GM12878 (cell line): ENCODE measurements around the gene TIMM50. TPM values are rescaled to one million over a fixed set of nuclear protein-coding genes. Genes with fewer than 3 reads are reported as not detected.

Source experiments
- ATAC-seq: fragments of 200-7000 bp; cut with Tn5 transposase; 3 replicates; pipeline ENCODE4 v1.9.1; 2020; ENCODE audit warnings: mild to moderate bottlenecking, moderate library complexity
- BruUV-seq: library from RNA; stranded (reverse); fragments of 400-500 nt; replicated peaks from 2 replicates; lab custom pipeline; 2021; lab: Mats Ljungman, UMichigan
- CTCF ChIA-PET: fragments of 300-600 bp; sonication (Branson Sonifier 250); formaldehyde crosslinking; extraction: SDS; loops from one replicate; lab custom pipeline; 2021; ENCODE audit warnings: inconsistent platforms; lab: Yijun Ruan, JAX
- POLR2A ChIA-PET: fragments of 350-600 bp; formaldehyde crosslinking; extraction: SDS; loops from one replicate; lab custom pipeline; 2021; ENCODE audit warnings: inconsistent platforms; lab: Charles Lee
- RAD21 ChIA-PET: fragments of 300-600 bp; sonication (Branson Sonifier 250); formaldehyde crosslinking; loops from one replicate; lab custom pipeline; 2023; ENCODE audit warnings: antibody characterized with exemption; ENCODE audit not compliant: unreplicated experiment; lab: Charles Lee
- SMC1A ChIA-PET: fragments of 300-600 bp; sonication (Branson Sonifier 250); formaldehyde crosslinking; loops from one replicate; lab custom pipeline; 2023; ENCODE audit not compliant: unreplicated experiment, uncharacterized antibody; lab: Charles Lee
- DNase-seq: peaks from one replicate; pipeline ENCODE4 v3.0.0-alpha.2; 2011; ENCODE audit warnings: low read depth, low spot score
- FAIRE-seq: peaks from 3 replicates; lab custom pipeline; 2011; peaks lifted over from hg19 to GRCh38; lab: Jason Lieb, UNC
- H2AFZ ChIP-seq: 2 replicates; pipeline ENCODE4 v1.6.0; 2011; ENCODE audit warnings: low read depth, low read length, control low read depth; ENCODE audit not compliant: control insufficient read depth
- H3K27ac ChIP-seq: 2 replicates; pipeline ENCODE4 v1.5.1; 2011; ENCODE audit warnings: control low read depth; ENCODE audit not compliant: control insufficient read depth, insufficient read depth
- H3K27me3 ChIP-seq, 2 experiments: replicated peaks in 1 of 2; 2 replicates each; pipeline versions ENCODE4 v1.6.0 to v1.6.1; 2011; ENCODE audit warnings: low read length in 1 of 2; ENCODE audit not compliant: control insufficient read depth in 2 of 2, insufficient read depth in 2 of 2
- H3K36me3 ChIP-seq, 2 experiments: 2 replicates each; pipeline ENCODE4 v1.5.1; 2011; ENCODE audit warnings: low read length in 1 of 2; ENCODE audit not compliant: control insufficient read depth in 2 of 2, insufficient read depth in 2 of 2
- H3K4me1 ChIP-seq: 2 replicates; pipeline ENCODE4 v1.6.1; 2011; ENCODE audit warnings: mild to moderate bottlenecking, low read length, moderate library complexity, mixed read lengths; ENCODE audit not compliant: control insufficient read depth, insufficient read depth
- H3K4me2 ChIP-seq: 2 replicates; pipeline ENCODE4 v1.6.0; 2011; ENCODE audit warnings: control low read depth; ENCODE audit not compliant: control insufficient read depth, insufficient read depth
- H3K4me3 ChIP-seq: fragments of 200-600 bp; sonication (generic); 2 replicates; pipeline ENCODE4 v1.5.1; 2016
- H3K79me2 ChIP-seq: 2 replicates; pipeline ENCODE4 v1.6.0; 2011; ENCODE audit warnings: low read length; ENCODE audit not compliant: control insufficient read depth, insufficient read depth
- H3K9ac ChIP-seq: 2 replicates; pipeline ENCODE4 v1.8.0; 2011; ENCODE audit warnings: low read length, control low read depth, mixed read lengths; ENCODE audit not compliant: control insufficient read depth, insufficient read depth
- H3K9me3 ChIP-seq: replicated peaks from 3 replicates; pipeline ENCODE4 v1.5.1; 2011; ENCODE audit warnings: mild to moderate bottlenecking, low read length; ENCODE audit not compliant: control insufficient read depth, insufficient read depth
- H4K20me1 ChIP-seq: 2 replicates; pipeline ENCODE4 v1.6.0; 2011; ENCODE audit not compliant: control insufficient read depth, insufficient read depth
- BACH1 ChIP-seq: fragments of 450-650 bp; IDR thresholded peaks from 2 replicates; pipeline ENCODE4 v1.6.1; 2017; ENCODE audit warnings: mild to moderate bottlenecking, borderline replicate concordance
- CEBPZ ChIP-seq: fragments of 150-350 bp; IDR thresholded peaks from 2 replicates; pipeline ENCODE4 v1.6.1; 2016; ENCODE audit warnings: low read depth, low read length
- GATAD2B ChIP-seq: fragments of 450-650 bp; conservative IDR thresholded peaks from 2 replicates; pipeline ENCODE4 v1.6.1; 2017; ENCODE audit warnings: low read depth, mild to moderate bottlenecking, moderate library complexity
- IKZF1 ChIP-seq: fragments of 450-650 bp; conservative IDR thresholded peaks from 2 replicates; pipeline ENCODE4 v1.6.1; 2017; ENCODE audit warnings: antibody characterized with exemption, mild to moderate bottlenecking
- IRF3 ChIP-seq: fragments of 450-650 bp; IDR thresholded peaks from 2 replicates; pipeline ENCODE4 v1.6.1; 2014; ENCODE audit warnings: mild to moderate bottlenecking
- KLF5 ChIP-seq: fragments of 450-650 bp; IDR thresholded peaks from 2 replicates; pipeline ENCODE4 v1.6.1; 2014; ENCODE audit warnings: mild to moderate bottlenecking; ENCODE audit not compliant: partially characterized antibody
- LARP7 ChIP-seq: fragments of 450-650 bp; IDR thresholded peaks from 2 replicates; pipeline ENCODE4 v1.6.1; 2017; ENCODE audit warnings: mild to moderate bottlenecking
- RELB ChIP-seq: fragments of 450-650 bp; IDR thresholded peaks from 2 replicates; pipeline ENCODE4 v1.6.1; 2017; ENCODE audit warnings: low read depth, mild to moderate bottlenecking, moderate library complexity
- RUNX3 ChIP-seq: IDR thresholded peaks from 2 replicates; pipeline ENCODE4 v1.6.1; 2012; ENCODE audit warnings: low read length, inconsistent platforms
- SMC3 ChIP-seq: IDR thresholded peaks from 2 replicates; pipeline ENCODE4 v1.6.1; 2011; ENCODE audit warnings: low read length, improper control_type of control experiment, borderline replicate concordance
- STAT1 ChIP-seq: fragments of 450-650 bp; conservative IDR thresholded peaks from 2 replicates; pipeline ENCODE4 v1.6.1; 2014; ENCODE audit warnings: antibody characterized with exemption, mild to moderate bottlenecking
- ZNF687 ChIP-seq: fragments of 450-650 bp; IDR thresholded peaks from 2 replicates; pipeline ENCODE4 v1.6.1; 2017; ENCODE audit warnings: mild to moderate bottlenecking, moderate library complexity
- whole genome bisulfite sequencing: methylation state at CpG from one replicate; pipeline ENCODE4 v1.1.6; 2016; ENCODE audit warnings: low lambda C conversion rate; ENCODE audit not compliant: insufficient replicate concordance, insufficient coverage; ENCODE audit errors: missing lambda C conversion rate; 5-methylcytosine and 5-hydroxymethylcytosine counted together
- in situ Hi-C: fragments of 300-500 bp; cut with MboI; formaldehyde crosslinking; loops from 9 replicates; pipeline ENCODE4 v1.14.3; 2018; ENCODE audit warnings: mixed read lengths
- intact Hi-C: fragments of 100-400 bp; cut with micrococcal nuclease; formaldehyde crosslinking; loops from one replicate; pipeline ENCODE4 v1.14.2; 2022; ENCODE audit not compliant: unreplicated experiment
- polyA plus RNA-seq, 11 experiments: library from polyadenylated mRNA; depleted of rRNA in 4 of 11; unstranded in 6 of 11; stranded (reverse) in 5 of 11; fragments of >200 nt; fragmentation: Nextera tagmentation in 4 of 11; fragmentation: Illumina TruSeq in 1 of 11; extraction: Ambion mirVana in 4 of 11; extraction: Trizol in 1 of 11; gene quantifications; 1 replicate in 1 of 11; 2 replicates in 10 of 11; pipeline versions ENCODE4 v1.2.1 to v1.2.3, GENCODE V29; 2011 to 2016; ENCODE audit warnings: inconsistent platforms in 2 of 11, missing spikeins in 2 of 11, low read depth in 1 of 11
- total RNA-seq, 4 experiments: library from RNA; depleted of rRNA in 3 of 4; stranded (reverse); fragments of >200 nt in 3 of 4; fragmentation: Illumina TruSeq in 1 of 4; extraction: Trizol in 1 of 4; gene quantifications; 2 replicates each; pipeline versions ENCODE4 v1.2.1 to v1.2.3, GENCODE V29; 2013 to 2021

Gene TIMM50
- total and polyA plus RNA-seq, 10 of the 15 experiments (the other 5 are each of a cell fraction or from before 2014, with no cell fraction given), result 15.6 to 146 (median 101) TPM

GRCh38 chr19:39502640-39503417, 22.2 kb downstream of the TIMM50 start:
- 43% methylated on average over 29 of the region's 69 CpGs for WGBS
- no peaks in the 10 kb centered on the region for H4K20me1 ChIP-seq
- DNase-seq, result no peak
- ChIA-PET CTCF (interaction anchor here (0.8 to 1.7 kb wide), 12 partner anchors 16 to 381 kb away, joined by 3 to 15 read pairs (median 4); partner anchors contain the start of genes EID2, EID2B and SUPT5H), POLR2A (interaction anchor here (0.8 kb wide), 1 partner anchor 63 kb away, joined by 3 read pairs; no protein-coding TSS in a partner anchor), RAD21 (interaction anchor here (0.9 to 1.5 kb wide), 4 partner anchors 28 to 88 kb away, joined by 3 to 13 read pairs (median 4); partner anchors contain the start of gene EID2B), SMC1A (interaction anchor here (0.8 to 1.8 kb wide), 3 partner anchors 33 to 170 kb away, joined by 3 to 7 read pairs (median 4); no protein-coding TSS in a partner anchor)
- BruUV-seq, result no TSS peak
- no peaks in the 10 kb centered on the region for H3K79me2 ChIP-seq
- in situ Hi-C loops (no loop called here), intact Hi-C loops (no loop called here)
- peak; percentile 46 for ATAC-seq
- no peak for FAIRE-seq
- no peak overlapping the region for H3K27ac ChIP-seq
- no peak overlapping the region; the same call in 1 of the 2 replicates for H3K4me2 ChIP-seq
- peaks cover 15% of the 10 kb centered on the region for H3K4me1 ChIP-seq
- peaks cover 0 to 16% of the 10 kb centered on the region in 2 experiments; a peak in 3 of 4 replicates for H3K27me3 ChIP-seq
- no peak overlapping the region for H3K4me3 ChIP-seq
- no peak overlapping the region for H3K9ac ChIP-seq
- H3K9me3 ChIP-seq, result no peaks in the 10 kb centered on the region; the same call in 2 of the 3 replicates
- H2AFZ ChIP-seq, result peak overlapping the region; percentile 47
- no peaks in the 10 kb centered on the region for H3K36me3 ChIP-seq
- TF ChIP-seq IRF3, result no peak
- TF ChIP-seq STAT1, result 0 out of 2 replicates have a peak, but pooled peaks have one; percentile 33
- TF ChIP-seq LARP7, result peak; percentile 65; the same call in 1 of the 2 replicates
- TF ChIP-seq RUNX3, result peak; percentile 86
- no peak for TF ChIP-seq CEBPZ
- peak; percentile 72 for TF ChIP-seq IKZF1
- TF ChIP-seq ZNF687, result peak; percentile 98
- peak; percentile 23; the same call in 1 of the 2 replicates for TF ChIP-seq SMC3
- peak; percentile 78 for TF ChIP-seq BACH1
- TF ChIP-seq KLF5, result peak; percentile 61
- TF ChIP-seq GATAD2B, result peak; percentile 88
- TF ChIP-seq RELB, result no peak
